GM10266 (cell line): ENCODE results near the gene ATP8A1.

Source experiments
- DNase-seq: peaks from one replicate; pipeline ENCODE4 v3.0.0; 2012; ENCODE audit errors: extremely low spot score
- CTCF ChIP-seq: IDR thresholded peaks from 2 replicates; pipeline ENCODE4 v1.5.1; 2012; ENCODE audit warnings: mild to moderate bottlenecking, low read depth; ENCODE audit not compliant: control insufficient read depth, insufficient read depth; ENCODE audit errors: missing control alignments

The ATP8A1 gene

GRCh38 chr4:42415281-42415680 lies 241.6 kb downstream of the ATP8A1 start:
- no peak for TF ChIP-seq CTCF

GRCh38 chr4:42412251-42412650 lies 244.7 kb downstream of the ATP8A1 start:
- DNase-seq: no peak

More at GRCh38 chr4:42415281-42415680, 241.6 kb downstream of the ATP8A1 start:
- DNase-seq: no peak

GRCh38 chr4:42411803-42412202 lies 245.1 kb downstream of the ATP8A1 start:
- no peak for DNase-seq
- no peak for TF ChIP-seq CTCF

More at GRCh38 chr4:42412251-42412650, 244.7 kb downstream of the ATP8A1 start:
- TF ChIP-seq CTCF: no peak

- TF ChIP-seq CTCF: no peak
- DNase-seq: no peak
These were observed 246.5 kb downstream of the ATP8A1 start for GRCh38 chr4:42410446-42410845.

GRCh38 chr4:42404001-42404400 lies 252.9 kb downstream of the ATP8A1 start:
- DNase-seq: no peak
- no peak for TF ChIP-seq CTCF

- no peak for DNase-seq
- peak; percentile 28 for TF ChIP-seq CTCF
These were observed 255.7 kb downstream of the ATP8A1 start for GRCh38 chr4:42401171-42401570.

- no peak for TF ChIP-seq CTCF
- no peak for DNase-seq
These were observed 257.5 kb downstream of the ATP8A1 start for GRCh38 chr4:42399393-42399792.
